K562 (cell line): Measurements from ENCODE around the gene PTGIS. TPM values are rescaled to one million over a fixed set of nuclear protein-coding genes. Genes with fewer than 3 reads are reported as not detected.

Source experiments
- SIN3B ChIP-seq: fragments of 450-650 bp; IDR thresholded peaks from 2 replicates; pipeline ENCODE4 v1.6.1; 2017; ENCODE audit warnings: low read depth, mild to moderate bottlenecking, moderate library complexity
- polyA plus RNA-seq, 8 experiments: library from polyadenylated mRNA; depleted of rRNA in 4 of 8; stranded (reverse) in 5 of 8; unstranded in 3 of 8; fragments of >200 nt; fragmentation: Nextera tagmentation in 2 of 8; fragmentation: Illumina TruSeq in 1 of 8; extraction: Ambion mirVana in 2 of 8; extraction: Trizol in 1 of 8; gene quantifications; 2 replicates each; pipeline versions ENCODE4 v1.2.1 to v1.2.3, GENCODE V29; 2011 to 2014; ENCODE audit warnings: inconsistent platforms in 1 of 8, missing spikeins in 1 of 8
- total RNA-seq, 7 experiments: library from RNA; depleted of rRNA in 6 of 7; stranded (reverse); fragments of >200 nt in 6 of 7; fragmentation: Illumina TruSeq in 2 of 7; extraction: Trizol in 2 of 7; gene quantifications; 2 replicates each; pipeline versions ENCODE4 v1.2.1 to v1.2.3, GENCODE V29; 2011 to 2021; ENCODE audit warnings: low replicate concordance in 1 of 7
- TF ChIP-seq, protein P1 (sequence below): fragments of 450-650 bp; IDR thresholded peaks from 2 replicates; pipeline ENCODE4 v1.6.1; 2016; ENCODE audit warnings: mild to moderate bottlenecking, moderate library complexity
- TF ChIP-seq, protein P2 (sequence below): fragments of 450-650 bp; conservative IDR thresholded peaks from 2 replicates; pipeline ENCODE4 v1.6.1; 2016; ENCODE audit warnings: missing genetic modification characterization, low read depth, mild to moderate bottlenecking, missing compliant biosample characterization, moderate library complexity
- TF ChIP-seq, protein P3 (sequence below): fragments of 450-650 bp; IDR thresholded peaks from 2 replicates; pipeline ENCODE4 v1.6.1; 2014; ENCODE audit warnings: low read depth, mild to moderate bottlenecking, moderate library complexity, borderline replicate concordance

PTGIS gene
- total and polyA plus RNA-seq, 9 of the 15 experiments (the other 6 are each of a cell fraction or from before 2014, with no cell fraction given), result not detected

DNA sequence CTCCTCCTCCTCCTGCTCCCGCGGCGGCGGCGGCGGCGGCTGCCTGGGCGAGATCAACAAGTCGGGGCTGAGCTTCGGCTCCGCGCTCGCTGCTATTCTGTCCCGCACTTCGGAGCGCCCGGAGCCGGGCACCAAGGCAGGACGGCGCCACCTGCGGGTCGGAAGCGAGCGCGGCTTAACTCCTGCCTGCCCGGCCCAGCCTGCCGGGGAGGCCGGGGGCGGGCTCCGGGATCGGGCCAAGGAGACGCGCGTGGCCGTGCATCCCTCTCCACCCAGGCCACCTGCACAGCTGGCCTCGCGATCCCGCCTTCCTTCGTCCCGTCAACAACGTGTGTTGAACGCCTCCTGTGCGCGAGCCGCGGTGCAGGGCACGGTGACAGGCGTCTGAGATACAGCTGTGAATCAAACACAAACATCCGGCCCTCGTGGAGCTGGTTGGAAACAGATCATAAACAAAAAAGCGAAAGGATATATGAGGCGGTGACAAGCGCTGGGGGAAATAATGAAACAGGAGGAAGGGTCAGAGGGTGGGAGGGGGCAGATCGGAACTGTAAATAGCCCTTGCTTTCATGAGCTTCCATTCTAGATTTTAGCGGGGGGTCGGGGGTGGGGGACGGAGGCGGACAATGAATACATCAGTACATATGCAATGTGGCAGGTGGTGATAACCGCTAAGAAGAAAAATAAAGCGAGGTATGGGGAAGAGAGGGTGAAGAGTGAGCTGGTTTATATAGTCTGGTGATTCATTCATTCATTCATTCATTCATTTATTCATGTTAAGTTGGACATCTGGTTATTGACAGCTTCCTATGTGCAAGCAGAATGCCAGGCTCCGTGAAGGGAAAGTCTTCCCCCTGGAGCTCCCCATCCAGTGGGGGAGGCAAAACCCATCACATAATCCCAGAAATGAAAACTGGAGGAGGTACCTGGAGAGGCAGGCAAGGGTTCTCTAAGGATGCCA, 83.5 kb downstream of the PTGIS start (continued):
- TF ChIP-seq, protein P1, sequence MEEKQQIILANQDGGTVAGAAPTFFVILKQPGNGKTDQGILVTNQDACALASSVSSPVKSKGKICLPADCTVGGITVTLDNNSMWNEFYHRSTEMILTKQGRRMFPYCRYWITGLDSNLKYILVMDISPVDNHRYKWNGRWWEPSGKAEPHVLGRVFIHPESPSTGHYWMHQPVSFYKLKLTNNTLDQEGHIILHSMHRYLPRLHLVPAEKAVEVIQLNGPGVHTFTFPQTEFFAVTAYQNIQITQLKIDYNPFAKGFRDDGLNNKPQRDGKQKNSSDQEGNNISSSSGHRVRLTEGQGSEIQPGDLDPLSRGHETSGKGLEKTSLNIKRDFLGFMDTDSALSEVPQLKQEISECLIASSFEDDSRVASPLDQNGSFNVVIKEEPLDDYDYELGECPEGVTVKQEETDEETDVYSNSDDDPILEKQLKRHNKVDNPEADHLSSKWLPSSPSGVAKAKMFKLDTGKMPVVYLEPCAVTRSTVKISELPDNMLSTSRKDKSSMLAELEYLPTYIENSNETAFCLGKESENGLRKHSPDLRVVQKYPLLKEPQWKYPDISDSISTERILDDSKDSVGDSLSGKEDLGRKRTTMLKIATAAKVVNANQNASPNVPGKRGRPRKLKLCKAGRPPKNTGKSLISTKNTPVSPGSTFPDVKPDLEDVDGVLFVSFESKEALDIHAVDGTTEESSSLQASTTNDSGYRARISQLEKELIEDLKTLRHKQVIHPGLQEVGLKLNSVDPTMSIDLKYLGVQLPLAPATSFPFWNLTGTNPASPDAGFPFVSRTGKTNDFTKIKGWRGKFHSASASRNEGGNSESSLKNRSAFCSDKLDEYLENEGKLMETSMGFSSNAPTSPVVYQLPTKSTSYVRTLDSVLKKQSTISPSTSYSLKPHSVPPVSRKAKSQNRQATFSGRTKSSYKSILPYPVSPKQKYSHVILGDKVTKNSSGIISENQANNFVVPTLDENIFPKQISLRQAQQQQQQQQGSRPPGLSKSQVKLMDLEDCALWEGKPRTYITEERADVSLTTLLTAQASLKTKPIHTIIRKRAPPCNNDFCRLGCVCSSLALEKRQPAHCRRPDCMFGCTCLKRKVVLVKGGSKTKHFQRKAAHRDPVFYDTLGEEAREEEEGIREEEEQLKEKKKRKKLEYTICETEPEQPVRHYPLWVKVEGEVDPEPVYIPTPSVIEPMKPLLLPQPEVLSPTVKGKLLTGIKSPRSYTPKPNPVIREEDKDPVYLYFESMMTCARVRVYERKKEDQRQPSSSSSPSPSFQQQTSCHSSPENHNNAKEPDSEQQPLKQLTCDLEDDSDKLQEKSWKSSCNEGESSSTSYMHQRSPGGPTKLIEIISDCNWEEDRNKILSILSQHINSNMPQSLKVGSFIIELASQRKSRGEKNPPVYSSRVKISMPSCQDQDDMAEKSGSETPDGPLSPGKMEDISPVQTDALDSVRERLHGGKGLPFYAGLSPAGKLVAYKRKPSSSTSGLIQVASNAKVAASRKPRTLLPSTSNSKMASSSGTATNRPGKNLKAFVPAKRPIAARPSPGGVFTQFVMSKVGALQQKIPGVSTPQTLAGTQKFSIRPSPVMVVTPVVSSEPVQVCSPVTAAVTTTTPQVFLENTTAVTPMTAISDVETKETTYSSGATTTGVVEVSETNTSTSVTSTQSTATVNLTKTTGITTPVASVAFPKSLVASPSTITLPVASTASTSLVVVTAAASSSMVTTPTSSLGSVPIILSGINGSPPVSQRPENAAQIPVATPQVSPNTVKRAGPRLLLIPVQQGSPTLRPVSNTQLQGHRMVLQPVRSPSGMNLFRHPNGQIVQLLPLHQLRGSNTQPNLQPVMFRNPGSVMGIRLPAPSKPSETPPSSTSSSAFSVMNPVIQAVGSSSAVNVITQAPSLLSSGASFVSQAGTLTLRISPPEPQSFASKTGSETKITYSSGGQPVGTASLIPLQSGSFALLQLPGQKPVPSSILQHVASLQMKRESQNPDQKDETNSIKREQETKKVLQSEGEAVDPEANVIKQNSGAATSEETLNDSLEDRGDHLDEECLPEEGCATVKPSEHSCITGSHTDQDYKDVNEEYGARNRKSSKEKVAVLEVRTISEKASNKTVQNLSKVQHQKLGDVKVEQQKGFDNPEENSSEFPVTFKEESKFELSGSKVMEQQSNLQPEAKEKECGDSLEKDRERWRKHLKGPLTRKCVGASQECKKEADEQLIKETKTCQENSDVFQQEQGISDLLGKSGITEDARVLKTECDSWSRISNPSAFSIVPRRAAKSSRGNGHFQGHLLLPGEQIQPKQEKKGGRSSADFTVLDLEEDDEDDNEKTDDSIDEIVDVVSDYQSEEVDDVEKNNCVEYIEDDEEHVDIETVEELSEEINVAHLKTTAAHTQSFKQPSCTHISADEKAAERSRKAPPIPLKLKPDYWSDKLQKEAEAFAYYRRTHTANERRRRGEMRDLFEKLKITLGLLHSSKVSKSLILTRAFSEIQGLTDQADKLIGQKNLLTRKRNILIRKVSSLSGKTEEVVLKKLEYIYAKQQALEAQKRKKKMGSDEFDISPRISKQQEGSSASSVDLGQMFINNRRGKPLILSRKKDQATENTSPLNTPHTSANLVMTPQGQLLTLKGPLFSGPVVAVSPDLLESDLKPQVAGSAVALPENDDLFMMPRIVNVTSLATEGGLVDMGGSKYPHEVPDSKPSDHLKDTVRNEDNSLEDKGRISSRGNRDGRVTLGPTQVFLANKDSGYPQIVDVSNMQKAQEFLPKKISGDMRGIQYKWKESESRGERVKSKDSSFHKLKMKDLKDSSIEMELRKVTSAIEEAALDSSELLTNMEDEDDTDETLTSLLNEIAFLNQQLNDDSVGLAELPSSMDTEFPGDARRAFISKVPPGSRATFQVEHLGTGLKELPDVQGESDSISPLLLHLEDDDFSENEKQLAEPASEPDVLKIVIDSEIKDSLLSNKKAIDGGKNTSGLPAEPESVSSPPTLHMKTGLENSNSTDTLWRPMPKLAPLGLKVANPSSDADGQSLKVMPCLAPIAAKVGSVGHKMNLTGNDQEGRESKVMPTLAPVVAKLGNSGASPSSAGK, result no peak
- TF ChIP-seq, protein P2, sequence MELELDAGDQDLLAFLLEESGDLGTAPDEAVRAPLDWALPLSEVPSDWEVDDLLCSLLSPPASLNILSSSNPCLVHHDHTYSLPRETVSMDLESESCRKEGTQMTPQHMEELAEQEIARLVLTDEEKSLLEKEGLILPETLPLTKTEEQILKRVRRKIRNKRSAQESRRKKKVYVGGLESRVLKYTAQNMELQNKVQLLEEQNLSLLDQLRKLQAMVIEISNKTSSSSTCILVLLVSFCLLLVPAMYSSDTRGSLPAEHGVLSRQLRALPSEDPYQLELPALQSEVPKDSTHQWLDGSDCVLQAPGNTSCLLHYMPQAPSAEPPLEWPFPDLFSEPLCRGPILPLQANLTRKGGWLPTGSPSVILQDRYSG (tag), result no peak
- TF ChIP-seq, protein P3, sequence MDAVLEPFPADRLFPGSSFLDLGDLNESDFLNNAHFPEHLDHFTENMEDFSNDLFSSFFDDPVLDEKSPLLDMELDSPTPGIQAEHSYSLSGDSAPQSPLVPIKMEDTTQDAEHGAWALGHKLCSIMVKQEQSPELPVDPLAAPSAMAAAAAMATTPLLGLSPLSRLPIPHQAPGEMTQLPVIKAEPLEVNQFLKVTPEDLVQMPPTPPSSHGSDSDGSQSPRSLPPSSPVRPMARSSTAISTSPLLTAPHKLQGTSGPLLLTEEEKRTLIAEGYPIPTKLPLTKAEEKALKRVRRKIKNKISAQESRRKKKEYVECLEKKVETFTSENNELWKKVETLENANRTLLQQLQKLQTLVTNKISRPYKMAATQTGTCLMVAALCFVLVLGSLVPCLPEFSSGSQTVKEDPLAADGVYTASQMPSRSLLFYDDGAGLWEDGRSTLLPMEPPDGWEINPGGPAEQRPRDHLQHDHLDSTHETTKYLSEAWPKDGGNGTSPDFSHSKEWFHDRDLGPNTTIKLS, result no peak
- no peak for TF ChIP-seq SIN3B
